ENCODE data around the gene IGFBP6.
"Not testable (repeated sequence)": the region's sequence is repeated elsewhere in the genome, so short reads cannot be mapped to it uniquely, and the experiment has no call there.

Gene IGFBP6

DNA sequence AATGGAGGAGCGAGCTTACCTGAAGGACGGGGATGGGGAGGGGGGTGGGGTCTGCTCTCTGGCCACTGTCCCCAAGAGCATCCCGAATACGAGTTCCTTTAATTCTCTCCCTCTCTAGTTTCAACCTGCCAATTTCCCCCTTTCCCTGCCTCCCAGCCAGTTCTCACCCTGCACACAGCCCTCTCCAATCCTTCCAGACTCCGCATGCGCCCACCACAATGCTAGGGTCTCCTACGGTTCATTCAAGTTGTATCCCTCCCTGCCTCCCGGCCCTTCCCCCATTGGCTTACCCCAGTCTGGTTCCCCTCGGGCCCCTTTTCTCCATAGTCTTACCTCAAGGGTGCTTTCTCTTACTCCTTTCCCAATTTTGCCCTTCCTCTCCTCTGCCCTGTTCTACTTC is 708 bp upstream of the IGFBP6 start:
- DNase-seq (ENCODE audit: low read depth): no peak

- no peak for DNase-seq (ENCODE audit: low read depth)
Measured at GRCh38 chr12:53097207-53097563, 282 bp upstream of the IGFBP6 start.

DNA sequence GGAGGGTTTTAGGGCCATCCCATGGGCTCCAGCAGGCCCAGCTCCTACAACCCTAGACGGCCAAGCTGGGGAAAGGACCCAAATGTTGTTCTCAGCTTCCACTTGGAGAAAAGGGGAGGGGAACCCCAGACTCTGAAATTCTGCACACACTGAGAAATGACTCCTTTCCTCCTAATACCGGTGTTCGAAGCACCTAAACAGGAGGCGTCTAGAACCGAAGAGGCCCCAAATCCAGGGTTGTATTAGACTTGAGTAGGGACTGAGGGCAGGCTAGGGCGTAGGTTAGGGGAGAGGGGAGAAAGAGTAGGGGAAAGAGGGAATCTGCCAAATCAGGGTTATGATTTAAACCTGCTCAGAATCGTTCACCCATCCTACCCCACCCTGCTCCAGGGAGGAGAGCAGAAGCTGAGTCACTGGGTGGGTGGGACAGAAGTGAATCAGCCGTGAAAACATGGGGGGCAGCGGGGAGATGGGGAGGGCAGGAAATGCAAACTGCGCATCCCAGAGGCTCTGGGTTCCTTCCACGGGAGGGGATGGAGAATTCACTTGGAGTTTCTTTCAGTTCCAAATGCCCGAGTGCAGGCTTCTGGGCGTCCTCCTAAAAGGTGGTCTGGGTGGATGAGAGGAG is 1.0 kb downstream of the IGFBP6 start:
- no peak for DNase-seq (ENCODE audit: low read depth)

GRCh38 chr12:53099071-53099882 is 1.8 kb downstream of the IGFBP6 start:
- peak; percentile 84 for DNase-seq (ENCODE audit: low read depth)

DNA sequence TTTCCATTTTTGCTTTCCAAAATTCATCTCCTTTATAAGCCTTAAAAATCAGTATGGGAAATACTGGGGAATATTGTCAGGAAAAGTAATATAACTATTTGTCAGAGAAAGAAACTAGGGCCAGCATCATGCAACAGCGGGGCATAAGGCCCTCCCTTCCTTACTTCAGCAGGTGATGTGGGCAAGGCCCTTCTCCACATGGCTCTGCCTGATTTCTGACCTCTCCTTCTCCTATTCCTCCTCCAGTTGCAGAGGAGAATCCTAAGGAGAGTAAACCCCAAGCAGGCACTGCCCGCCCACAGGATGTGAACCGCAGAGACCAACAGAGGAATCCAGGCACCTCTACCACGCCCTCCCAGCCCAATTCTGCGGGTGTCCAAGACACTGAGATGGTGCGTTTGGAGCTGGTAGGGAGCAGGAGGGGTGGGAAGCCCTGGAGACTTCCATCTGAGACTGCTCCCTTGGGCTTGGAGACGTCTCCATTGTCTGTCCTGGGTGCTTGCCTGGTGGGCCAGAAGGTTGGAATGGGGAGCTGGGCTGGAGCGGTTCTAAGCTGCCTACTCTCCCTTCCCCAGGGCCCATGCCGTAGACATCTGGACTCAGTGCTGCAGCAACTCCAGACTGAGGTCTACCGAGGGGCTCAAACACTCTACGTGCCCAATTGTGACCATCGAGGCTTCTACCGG is 3.1 kb downstream of the IGFBP6 start:
- DNase-seq (ENCODE audit: low read depth): no peak

DNA sequence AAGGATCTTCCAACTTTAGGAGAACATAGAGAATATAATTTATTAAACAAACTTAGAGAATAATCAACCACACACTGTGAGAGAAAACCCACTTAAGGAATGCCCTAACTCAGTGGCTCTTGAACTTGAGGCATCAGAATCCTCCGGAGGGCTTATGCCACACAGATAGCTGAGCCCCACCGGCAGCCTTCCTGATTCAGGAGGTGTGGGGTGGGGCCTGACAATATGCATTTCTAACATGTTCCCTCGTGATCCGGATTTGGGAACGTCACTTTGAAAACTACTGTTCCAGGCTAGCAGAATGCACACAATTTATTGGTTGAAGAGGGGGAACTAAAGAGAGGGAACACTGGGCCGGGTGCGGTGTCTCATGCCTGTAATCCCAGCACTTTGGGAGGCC is 3.8 kb downstream of the IGFBP6 start:
- DNase-seq (ENCODE audit: low read depth): no peak

- no peak for DNase-seq (ENCODE audit: low read depth)
Measured at GRCh38 chr12:53101931-53102781, 4.7 kb downstream of the IGFBP6 start.

DNA sequence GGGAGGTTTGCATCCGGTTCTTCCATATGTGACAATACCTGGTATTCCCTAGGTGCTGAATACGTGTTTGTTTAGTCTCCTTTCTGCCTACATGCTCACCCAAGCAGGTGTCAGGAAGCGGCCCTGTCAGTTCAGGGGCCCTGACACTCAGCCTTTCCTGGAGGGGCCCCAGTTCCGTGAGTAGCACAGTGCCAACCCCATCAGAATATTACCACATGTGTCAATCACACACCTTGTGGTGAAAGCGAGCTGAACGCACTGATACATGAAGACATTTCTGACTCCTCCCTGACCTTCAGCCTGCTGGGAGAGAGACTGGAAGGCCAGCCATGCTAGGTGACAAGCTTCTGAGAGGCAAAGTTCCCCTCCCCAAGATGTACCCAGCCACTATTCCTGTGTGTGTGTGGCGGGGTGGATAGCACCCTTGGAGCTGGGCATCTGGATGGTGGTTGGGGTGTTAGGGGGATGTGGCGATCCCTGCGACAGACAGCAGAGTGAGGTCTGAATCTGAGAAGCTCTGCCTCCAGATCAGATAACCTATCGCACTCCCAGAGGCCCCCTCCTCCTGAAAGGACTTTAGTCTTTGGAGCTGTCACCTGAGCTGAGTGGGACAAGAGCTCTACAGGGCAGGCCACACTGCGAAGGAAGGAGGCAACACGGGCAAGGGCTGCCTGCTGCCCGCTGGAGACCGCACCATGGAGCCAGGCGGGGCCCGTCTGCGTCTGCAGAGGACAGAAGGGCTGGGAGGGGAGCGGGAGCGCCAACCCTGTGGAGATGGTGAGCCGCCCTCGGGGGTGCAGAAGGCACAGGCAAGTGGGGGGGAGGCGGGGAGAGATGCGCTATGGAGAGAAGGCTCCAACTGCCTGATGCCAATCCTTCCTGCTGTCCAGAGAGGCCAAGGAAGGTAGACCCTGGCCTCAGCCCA is 5.7 kb downstream of the IGFBP6 start, which contains the start of gene SOAT2:
Gene SOAT2, plus strand, starts transcription at position 604 of the 925 bp plus-strand sequence. Its CDS starts 92 bp downstream, at position 696.
- DNase-seq (ENCODE audit: low read depth): peak; percentile 43

DNA sequence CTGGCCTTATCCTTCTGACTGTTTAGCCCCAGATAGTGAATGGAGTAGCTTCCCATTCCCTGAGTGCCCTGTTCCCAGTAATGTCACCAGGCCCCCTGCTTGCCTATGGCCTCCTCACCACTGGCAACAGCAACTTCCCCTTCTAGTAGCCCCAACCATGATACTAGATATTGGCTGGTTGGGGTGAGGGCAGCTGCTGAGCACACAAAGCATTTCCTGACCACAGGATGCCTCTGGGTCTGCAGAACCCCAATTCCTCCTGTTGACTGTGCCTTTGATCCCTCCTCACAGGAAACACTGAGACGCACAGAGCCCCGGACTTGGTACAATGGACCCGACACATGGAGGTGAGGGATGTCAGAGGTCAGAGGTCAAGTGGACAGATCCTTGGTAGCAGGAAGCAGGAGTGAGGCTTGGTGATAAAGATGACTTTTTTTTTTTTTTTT is 6.4 kb downstream of the IGFBP6 start:
- no peak for DNase-seq (ENCODE audit: low read depth)

DNA sequence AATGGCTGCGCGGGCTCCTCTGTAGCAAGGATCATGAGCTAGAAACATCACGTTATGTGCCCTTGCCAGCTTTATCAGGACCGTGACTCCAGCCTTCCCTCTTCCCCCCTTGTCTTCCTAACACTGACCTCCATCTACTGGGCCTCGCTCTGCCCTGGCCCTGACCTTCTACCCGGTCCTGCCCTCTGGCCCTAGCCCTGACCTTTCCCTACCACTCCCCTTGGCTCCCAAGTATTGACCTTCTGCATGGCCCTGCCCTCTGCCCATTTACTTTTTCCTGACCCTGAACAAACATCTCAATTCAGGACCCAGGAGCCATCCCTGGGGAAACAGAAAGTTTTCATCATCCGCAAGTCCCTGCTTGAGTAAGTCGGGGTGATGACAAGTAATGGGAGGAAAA is 7.8 kb downstream of the IGFBP6 start:
- no peak for DNase-seq (ENCODE audit: low read depth)

GRCh38 chr12:53105712-53106439 is 8.4 kb downstream of the IGFBP6 start:
- DNase-seq (ENCODE audit: low read depth): no peak

DNA sequence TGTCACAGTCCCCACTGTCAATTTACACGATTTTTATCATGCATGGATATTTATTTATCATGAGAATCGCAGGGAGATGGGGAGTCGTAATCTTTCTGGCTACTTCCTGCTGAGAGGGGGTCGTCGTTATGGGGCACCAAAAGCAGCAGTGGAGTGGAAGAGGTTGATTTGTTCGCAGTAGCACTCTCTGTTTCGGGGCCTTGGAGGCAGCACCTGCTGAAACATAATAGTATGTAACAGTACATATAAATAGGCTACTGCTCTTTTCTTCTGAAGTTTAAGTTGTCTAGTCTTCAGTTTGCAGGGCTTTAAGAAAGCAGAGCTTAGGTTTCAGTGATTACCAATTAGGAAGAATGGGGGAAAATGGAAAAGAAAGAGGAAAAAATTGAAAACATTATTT is 9.7 kb downstream of the IGFBP6 start:
- DNase-seq (ENCODE audit: low read depth): no peak

- DNase-seq (ENCODE audit: low read depth): not testable (repeated sequence)
Measured at GRCh38 chr12:53112431-53112830, 15.0 kb downstream of the IGFBP6 start.

DNA sequence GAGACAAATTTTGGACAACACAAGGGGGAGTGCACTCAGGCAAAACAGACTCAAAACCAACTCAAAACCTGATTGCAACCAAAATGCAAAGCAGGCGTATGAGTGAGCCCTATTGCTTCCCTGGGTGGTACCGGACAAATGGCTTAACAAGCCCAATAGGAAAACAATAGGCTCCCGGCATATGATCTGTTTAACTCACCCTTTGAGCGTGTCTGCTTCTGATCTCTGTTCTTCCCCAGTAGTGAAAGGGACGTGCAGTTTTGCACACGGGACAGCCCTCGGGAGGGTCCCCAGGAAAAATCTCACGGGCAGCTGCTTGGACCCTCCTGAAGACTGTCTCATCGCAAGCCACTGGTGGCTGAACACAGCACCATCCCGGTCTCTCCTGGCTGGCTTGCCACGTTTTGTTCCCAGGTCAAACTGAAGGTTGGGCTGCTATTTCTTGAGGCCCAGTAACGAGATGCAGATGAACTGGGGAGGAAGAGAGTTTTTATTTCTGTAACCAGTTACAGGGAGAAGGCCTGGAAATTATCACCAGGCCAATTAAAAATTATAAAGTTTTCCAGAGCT is 15.8 kb downstream of the IGFBP6 start:
- no peak for DNase-seq (ENCODE audit: low read depth)

- no peak for DNase-seq (ENCODE audit: low read depth)
Measured at GRCh38 chr12:53113951-53114350, 16.5 kb downstream of the IGFBP6 start.

GRCh38 chr12:53115112-53115890 is 17.8 kb downstream of the IGFBP6 start:
- no peak for DNase-seq (ENCODE audit: low read depth)

DNA sequence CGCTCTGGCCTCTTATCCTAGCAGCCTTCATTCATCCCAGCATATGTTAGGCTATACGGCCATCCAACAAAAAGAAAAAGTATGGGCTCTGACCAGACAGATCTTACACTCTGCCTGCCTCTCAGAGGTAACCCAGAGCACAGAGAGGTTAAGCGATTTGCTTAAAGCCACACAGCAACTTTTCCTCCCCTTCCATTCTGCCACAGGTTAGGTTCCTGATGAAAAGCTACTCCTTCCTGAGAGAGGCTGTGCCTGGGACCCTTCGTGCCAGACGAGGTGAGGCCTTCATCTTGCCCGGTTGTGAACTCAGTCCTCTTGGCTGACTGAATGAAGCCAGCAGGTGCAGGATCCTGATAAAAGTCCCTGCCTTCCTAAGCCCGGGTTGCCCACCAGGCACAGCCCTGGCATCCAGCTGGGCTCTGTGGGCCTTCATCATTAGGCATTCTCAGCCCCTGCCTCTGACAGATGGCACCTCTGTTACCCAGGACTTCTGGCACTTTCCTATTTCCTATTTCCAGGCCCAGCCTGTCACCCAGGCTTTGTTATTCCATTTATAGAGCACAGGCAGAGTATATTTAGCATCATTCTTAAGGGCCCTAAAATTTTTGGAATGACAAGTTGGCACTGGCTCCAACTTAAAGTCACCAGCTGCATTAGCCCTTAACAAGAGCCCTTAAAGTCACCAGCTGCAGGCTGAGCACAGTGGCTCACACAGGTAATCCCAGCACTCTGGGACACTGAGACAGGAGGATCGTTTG is 18.6 kb downstream of the IGFBP6 start:
- no peak for DNase-seq (ENCODE audit: low read depth)

DNA sequence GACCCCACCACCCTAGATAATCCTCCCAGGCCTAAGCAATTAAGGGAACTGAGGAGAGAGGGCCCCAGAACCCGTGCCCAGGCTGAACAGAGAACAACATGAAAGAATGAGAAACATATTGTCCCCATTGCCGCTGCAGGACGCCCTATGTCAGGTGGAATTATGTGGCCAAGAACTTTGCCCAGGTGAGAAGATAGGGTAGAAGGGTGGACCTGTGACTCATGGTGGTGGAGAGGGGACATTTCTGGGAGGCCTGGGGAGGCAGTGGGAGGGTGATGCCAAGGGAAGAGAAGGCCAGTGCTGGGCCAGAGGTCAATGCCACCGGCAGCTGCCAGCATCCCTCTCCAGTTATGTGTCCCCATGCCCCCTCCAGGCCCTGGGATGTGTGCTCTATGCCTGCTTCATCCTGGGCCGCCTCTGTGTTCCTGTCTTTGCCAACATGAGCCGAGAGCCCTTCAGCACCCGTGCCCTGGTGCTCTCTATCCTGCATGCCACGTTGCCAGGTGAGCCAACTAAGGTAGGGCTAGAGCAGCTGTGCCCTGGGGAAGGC is 21.4 kb downstream of the IGFBP6 start:
- no peak for DNase-seq (ENCODE audit: low read depth)
